Activated CD4-positive, alpha-beta T cell treated with anti-CD3 and anti-CD28 coated beads for 24 hours (primary cell): ENCODE results near the gene SNTG2.
"Not testable (repeated sequence)": the region's sequence is repeated elsewhere in the genome, so short reads cannot be mapped to it uniquely, and the experiment has no call there.

Experiments
- DNase-seq, 2 donors: peaks; one replicate each; pipeline ENCODE4 v3.0.0-alpha.2; 2020; ENCODE audit warnings: low read depth in 2 of 2

SNTG2 gene

DNA sequence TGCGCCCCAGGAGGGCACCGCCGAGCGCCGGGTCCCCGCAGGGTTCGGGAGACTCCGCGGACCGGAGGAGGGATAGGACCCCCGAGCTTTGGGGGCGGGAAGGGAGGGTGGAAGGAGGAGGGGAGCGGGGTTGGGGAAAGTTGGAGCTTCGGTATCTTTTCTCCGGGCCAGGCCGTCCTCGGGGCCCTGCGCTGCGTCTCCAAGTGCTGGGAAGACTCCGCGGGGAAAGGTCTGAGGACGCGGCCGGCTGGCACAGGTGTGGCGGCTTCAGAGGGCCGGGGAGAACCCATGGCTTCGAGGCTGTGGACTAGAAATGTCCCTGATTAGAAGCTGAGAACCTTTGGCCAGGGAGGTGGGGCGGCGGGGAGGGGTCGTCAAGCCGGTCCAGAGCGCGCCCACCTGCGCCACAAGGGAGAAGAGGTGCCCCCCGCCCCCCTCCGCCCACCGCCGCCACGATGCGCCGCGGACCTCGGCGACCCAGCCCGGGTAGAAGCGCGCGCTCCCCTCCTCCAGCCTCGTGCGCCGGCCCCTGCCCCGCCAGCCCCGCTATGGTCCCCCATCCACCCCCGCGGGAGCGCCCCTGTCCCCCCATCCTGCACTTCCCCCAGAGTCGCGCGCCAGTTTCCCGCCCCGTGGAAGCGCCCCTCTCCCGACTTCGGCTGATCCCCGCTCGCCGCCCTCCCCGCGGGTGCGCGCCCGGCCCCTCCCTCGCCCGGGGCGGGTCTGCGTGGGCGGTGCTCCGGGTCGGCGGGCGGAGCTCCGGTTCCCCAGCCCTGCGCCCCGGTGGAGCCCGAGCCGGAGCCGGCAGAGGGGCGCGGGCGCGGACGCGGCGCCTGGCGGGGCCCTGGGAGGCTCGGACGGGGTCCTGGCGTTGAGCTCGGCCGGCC, at the start of gene SNTG2:
SNTG2 (plus strand) TSS at position 770 of the 887 bp plus-strand sequence. CDS start 148 bp downstream, outside the sequence.
- DNase-seq: peak; percentile 18 to 60

GRCh38 chr2:902584-902983, 48.1 kb upstream of the SNTG2 start:
- no peak for DNase-seq

GRCh38 chr2:903223-903900, 47.3 kb upstream of the SNTG2 start:
- no peak for DNase-seq

DNA sequence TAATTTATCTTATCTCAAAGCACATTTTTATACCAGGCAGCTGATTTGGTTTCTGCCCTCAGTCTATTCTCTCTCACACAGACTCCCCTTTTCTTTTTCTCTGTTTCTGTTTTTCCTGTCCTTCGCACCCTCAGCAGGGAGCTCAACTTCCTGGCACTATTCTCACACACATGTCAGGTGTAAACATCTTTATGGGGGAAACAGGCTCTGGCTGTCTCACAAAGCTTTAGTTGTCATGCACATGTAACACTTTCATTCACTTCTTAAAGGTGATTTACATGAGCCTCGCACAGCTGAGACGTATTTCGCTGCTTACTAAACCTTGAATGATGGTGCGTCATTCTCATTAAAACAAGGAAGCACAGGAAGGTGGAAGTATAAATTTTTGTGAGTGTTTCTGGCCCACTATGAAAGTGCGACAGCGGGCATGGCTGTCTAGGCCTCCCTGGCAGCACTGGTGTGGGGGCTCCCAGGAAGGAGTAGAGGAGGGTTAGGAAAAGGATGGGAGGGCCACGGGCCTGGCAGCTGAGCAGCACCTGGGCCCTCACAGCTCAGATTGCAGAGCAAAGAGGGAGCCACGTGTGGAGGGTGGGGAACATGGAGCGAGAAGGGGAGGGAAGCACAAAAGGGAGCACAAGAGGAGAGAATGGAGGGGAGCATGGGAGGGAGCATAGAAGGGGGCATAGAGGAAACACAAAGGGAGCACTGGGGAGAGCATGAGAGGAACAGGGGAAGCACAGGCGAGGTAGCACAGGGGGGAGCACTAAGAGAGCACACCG, 46.2 kb upstream of the SNTG2 start:
- no peak for DNase-seq

GRCh38 chr2:905091-905832, 45.4 kb upstream of the SNTG2 start:
- no peak for DNase-seq

GRCh38 chr2:905833-906140, 44.9 kb upstream of the SNTG2 start:
- DNase-seq: no peak

DNA sequence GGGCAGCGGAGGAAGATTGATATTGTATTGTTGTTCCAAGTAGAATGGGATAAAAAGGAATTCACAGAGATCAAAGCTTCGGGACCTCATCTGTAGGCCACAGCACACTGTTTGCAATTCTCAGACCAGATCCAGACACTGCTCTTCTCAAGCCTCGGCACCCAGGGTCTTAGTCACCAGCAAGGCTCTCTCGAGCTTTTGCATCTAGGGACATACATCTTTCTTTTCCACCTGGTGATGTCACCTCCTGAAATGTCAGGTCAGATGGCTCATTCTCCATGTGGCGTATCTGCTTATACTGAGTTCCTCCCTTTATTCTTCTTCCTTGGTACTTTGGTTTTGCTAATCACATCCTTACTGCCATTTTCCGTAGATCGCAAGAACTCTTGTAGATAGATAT, 42.9 kb upstream of the SNTG2 start:
- DNase-seq: no peak

- no peak for DNase-seq
Measured at GRCh38 chr2:908568-908967, 42.1 kb upstream of the SNTG2 start.

GRCh38 chr2:909764-910379, 40.8 kb upstream of the SNTG2 start:
- DNase-seq: not testable (repeated sequence)

- no peak for DNase-seq
Measured at GRCh38 chr2:910698-911097, 40.0 kb upstream of the SNTG2 start.

DNA sequence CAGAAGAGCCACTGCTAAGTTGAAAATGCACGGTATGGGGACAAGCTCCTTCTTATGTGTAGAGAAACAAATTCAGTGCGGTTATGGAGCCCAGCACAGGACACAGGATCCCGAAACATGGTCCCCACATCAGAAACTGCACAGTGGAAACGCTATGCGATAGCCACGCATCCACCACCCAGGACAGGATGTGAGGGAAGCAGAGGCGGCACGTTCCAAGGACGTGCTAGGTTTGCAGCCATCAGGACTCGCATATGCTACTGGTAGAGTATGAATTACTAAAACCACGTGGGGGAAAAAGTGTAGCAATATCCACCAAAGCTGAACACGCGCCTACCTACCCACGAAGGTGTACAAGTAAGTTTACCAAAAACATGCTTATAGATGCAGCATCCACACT, 34.7 kb upstream of the SNTG2 start:
- DNase-seq: no peak

DNA sequence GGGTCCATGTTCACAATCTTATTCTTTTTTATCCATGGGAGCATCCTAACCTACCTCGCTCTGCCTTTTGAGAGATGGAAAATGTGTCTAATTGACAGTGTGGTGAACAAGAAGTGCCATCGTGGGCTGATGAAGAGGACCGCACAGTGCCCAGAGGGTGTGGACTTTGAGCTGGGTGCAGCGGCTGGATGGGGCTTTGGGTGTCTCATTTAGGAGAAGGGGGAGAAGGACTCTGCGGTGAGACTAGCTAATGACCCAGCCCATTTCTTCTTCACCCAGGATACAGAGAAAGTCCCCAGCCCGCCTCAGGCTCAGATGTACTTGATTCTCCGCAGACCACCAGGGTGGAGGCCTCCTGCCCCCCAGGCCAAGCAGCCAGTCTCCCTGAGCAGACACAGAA, 33.7 kb upstream of the SNTG2 start:
- DNase-seq: no peak

GRCh38 chr2:919672-920071, 31.0 kb upstream of the SNTG2 start:
- no peak for DNase-seq

- DNase-seq: no peak
Measured at GRCh38 chr2:920573-920972, 30.1 kb upstream of the SNTG2 start.

- DNase-seq: no peak
Measured at GRCh38 chr2:920999-921398, 29.6 kb upstream of the SNTG2 start.

GRCh38 chr2:922185-922584, 28.5 kb upstream of the SNTG2 start:
- no peak for DNase-seq

GRCh38 chr2:923832-924601, 26.6 kb upstream of the SNTG2 start:
- no peak for DNase-seq

GRCh38 chr2:924701-925100, 25.9 kb upstream of the SNTG2 start:
- DNase-seq: no peak

DNA sequence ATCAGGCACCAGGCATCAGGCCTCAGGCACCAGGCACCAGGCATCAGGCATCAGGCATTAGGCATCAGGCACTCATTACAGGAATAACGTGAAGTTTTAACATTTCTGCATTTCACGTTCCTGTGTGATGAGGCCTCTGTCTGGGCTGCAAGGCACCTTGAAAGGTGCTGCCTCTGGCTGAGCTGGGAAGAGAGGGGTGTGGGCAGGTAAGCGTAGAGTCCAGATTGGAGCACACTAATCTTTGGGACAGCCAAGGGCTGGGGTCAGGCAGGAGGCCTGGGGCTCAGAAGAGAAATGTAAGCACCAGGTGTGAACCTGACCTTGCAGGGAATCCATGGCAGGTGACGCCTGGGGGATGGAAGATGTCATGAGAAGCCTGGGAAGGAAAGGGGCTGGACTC, 25.3 kb upstream of the SNTG2 start:
- DNase-seq: no peak

DNA sequence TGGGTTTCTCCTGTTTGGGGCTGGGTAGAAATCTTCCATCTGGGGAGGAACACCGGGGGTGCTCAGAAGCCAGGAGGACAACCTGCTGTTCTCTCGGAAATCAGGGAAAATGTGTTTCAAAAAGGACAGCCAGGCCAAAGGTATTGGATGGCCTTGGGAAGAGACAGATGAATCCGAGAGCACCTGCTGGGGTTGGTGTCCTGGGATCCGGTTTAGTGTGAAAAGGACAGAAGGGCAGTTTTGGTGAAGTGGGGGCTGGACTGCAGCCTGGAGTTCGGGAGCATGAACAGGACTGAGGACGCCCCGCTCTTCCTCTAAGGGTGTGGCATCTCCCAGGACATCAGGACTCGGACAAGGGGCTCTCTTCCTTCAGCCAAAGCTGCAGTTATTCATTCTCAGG, 24.9 kb upstream of the SNTG2 start:
- DNase-seq: no peak
